GM12878 (cell line): ENCODE results near the gene ARSA. TPM values are rescaled to one million over a fixed set of nuclear protein-coding genes. Genes with fewer than 3 reads are reported as not detected.
A peak's percentile ranks its signal among the peaks of the same experiment; 100 is the strongest.

Source experiments
- ATF7 ChIP-seq: fragments of 450-650 bp; IDR thresholded peaks from 2 replicates; pipeline ENCODE4 v1.6.1; 2016; ENCODE audit warnings: low read depth, mild to moderate bottlenecking
- BACH1 ChIP-seq: fragments of 450-650 bp; IDR thresholded peaks from 2 replicates; pipeline ENCODE4 v1.6.1; 2017; ENCODE audit warnings: mild to moderate bottlenecking, borderline replicate concordance
- BCL11A ChIP-seq: IDR thresholded peaks from 2 replicates; pipeline ENCODE4 v1.6.1; 2011; ENCODE audit warnings: low read depth, low read length
- EED ChIP-seq: sonication (generic); IDR thresholded peaks from 2 replicates; pipeline ENCODE4 v1.6.1; 2016; ENCODE audit warnings: antibody characterized with exemption, low read depth
- JUND ChIP-seq: IDR thresholded peaks from 2 replicates; pipeline ENCODE4 v1.6.1; 2012; ENCODE audit warnings: low read depth, mild to moderate bottlenecking, low read length, improper control_type of control experiment, moderate library complexity
- KDM1A ChIP-seq: fragments of 200-600 bp; sonication (generic); IDR thresholded peaks from 2 replicates; pipeline ENCODE4 v1.6.1; 2016; ENCODE audit warnings: borderline replicate concordance
- MEF2B ChIP-seq: fragments of 450-650 bp; IDR thresholded peaks from 2 replicates; pipeline ENCODE4 v1.6.1; 2018; ENCODE audit warnings: mild to moderate bottlenecking, moderate library complexity; ENCODE audit not compliant: partially characterized antibody, poor library complexity, severe bottlenecking
- MYC ChIP-seq: IDR thresholded peaks from 2 replicates; pipeline ENCODE4 v1.6.1; 2011; ENCODE audit warnings: mild to moderate bottlenecking, low read length, moderate library complexity, inconsistent platforms; ENCODE audit not compliant: insufficient read depth, insufficient replicate concordance, insufficient read length, severe bottlenecking
- NFYB ChIP-seq: IDR thresholded peaks from 2 replicates; pipeline ENCODE4 v1.6.1; 2011; ENCODE audit warnings: low read depth, mild to moderate bottlenecking, low read length, improper control_type of control experiment, moderate library complexity; ENCODE audit not compliant: insufficient read depth
- RAD51 ChIP-seq: fragments of 450-650 bp; IDR thresholded peaks from 2 replicates; pipeline ENCODE4 v1.6.1; 2016; ENCODE audit warnings: moderate library complexity, mild to moderate bottlenecking, inconsistent platforms
- SIX5 ChIP-seq: IDR thresholded peaks from 2 replicates; pipeline ENCODE4 v1.6.1; 2011; ENCODE audit warnings: mild to moderate bottlenecking, low read depth, low read length, moderate library complexity; ENCODE audit not compliant: severe bottlenecking
- SMAD5 ChIP-seq: IDR thresholded peaks from 2 replicates; pipeline ENCODE4 v1.6.1; 2016; ENCODE audit warnings: antibody characterized with exemption, low read depth
- SMARCA5 ChIP-seq: fragments of 450-650 bp; IDR thresholded peaks from 2 replicates; pipeline ENCODE4 v1.6.1; 2017; ENCODE audit warnings: mild to moderate bottlenecking
- SPI1 ChIP-seq: IDR thresholded peaks from 2 replicates; pipeline ENCODE4 v1.6.1; 2011; ENCODE audit warnings: low read depth, mild to moderate bottlenecking, low read length, moderate library complexity, borderline replicate concordance; ENCODE audit not compliant: insufficient read depth
- STAT3 ChIP-seq: IDR thresholded peaks from 2 replicates; pipeline ENCODE4 v1.6.1; 2011; ENCODE audit warnings: low read depth, low read length, improper control_type of control experiment
- SUPT20H ChIP-seq: IDR thresholded peaks from 2 replicates; pipeline ENCODE4 v1.6.1; 2011; ENCODE audit warnings: low read depth, mild to moderate bottlenecking, low read length, moderate library complexity, borderline replicate concordance; ENCODE audit not compliant: control insufficient read depth
- TARDBP ChIP-seq: IDR thresholded peaks from 2 replicates; pipeline ENCODE4 v1.6.1; 2016; ENCODE audit warnings: borderline replicate concordance
- TCF3 ChIP-seq: IDR thresholded peaks from 2 replicates; pipeline ENCODE4 v1.6.1; 2012; ENCODE audit warnings: low read depth, mild to moderate bottlenecking, low read length, borderline replicate concordance; ENCODE audit not compliant: insufficient read depth
- polyA plus RNA-seq, 11 experiments: library from polyadenylated mRNA; depleted of rRNA in 4 of 11; unstranded in 6 of 11; stranded (reverse) in 5 of 11; fragments of >200 nt; fragmentation: Nextera tagmentation in 4 of 11; fragmentation: Illumina TruSeq in 1 of 11; extraction: Ambion mirVana in 4 of 11; extraction: Trizol in 1 of 11; gene quantifications; 1 replicate in 1 of 11; 2 replicates in 10 of 11; pipeline versions ENCODE4 v1.2.1 to v1.2.3, GENCODE V29; 2011 to 2016; ENCODE audit warnings: inconsistent platforms in 2 of 11, missing spikeins in 2 of 11, low read depth in 1 of 11
- total RNA-seq, 4 experiments: library from RNA; depleted of rRNA in 3 of 4; stranded (reverse); fragments of >200 nt in 3 of 4; fragmentation: Illumina TruSeq in 1 of 4; extraction: Trizol in 1 of 4; gene quantifications; 2 replicates each; pipeline versions ENCODE4 v1.2.1 to v1.2.3, GENCODE V29; 2013 to 2021
- TF ChIP-seq, protein P1 (sequence below): IDR thresholded peaks from 2 replicates; pipeline ENCODE4 v1.6.1; 2012; ENCODE audit warnings: low read depth, low read length, improper control_type of control experiment
- TF ChIP-seq, protein P2 (sequence below): fragments of 150-350 bp; IDR thresholded peaks from 2 replicates; pipeline ENCODE4 v1.6.1; 2014; ENCODE audit warnings: mild to moderate bottlenecking, low read depth, low read length
- TF ChIP-seq, protein P3 (sequence below): fragments of 450-650 bp; IDR thresholded peaks from 2 replicates; pipeline ENCODE4 v1.6.1; 2016; ENCODE audit warnings: mild to moderate bottlenecking
- TF ChIP-seq, protein P4 (sequence below): fragments of 450-650 bp; IDR thresholded peaks from 2 replicates; pipeline ENCODE4 v1.6.1; 2017; ENCODE audit warnings: low read depth, mild to moderate bottlenecking, moderate library complexity
- TF ChIP-seq, protein P5 (sequence below): fragments of 450-650 bp; formaldehyde crosslinking; IDR thresholded peaks from 2 replicates; pipeline ENCODE4 v1.4.0; 2022; ENCODE audit warnings: mild to moderate bottlenecking, moderate library complexity

The ARSA gene
- total and polyA plus RNA-seq, 10 of the 15 experiments (the other 5 are each of a cell fraction or from before 2014, with no cell fraction given): 0.39 to 26.3 (median 9.8) TPM

DNA sequence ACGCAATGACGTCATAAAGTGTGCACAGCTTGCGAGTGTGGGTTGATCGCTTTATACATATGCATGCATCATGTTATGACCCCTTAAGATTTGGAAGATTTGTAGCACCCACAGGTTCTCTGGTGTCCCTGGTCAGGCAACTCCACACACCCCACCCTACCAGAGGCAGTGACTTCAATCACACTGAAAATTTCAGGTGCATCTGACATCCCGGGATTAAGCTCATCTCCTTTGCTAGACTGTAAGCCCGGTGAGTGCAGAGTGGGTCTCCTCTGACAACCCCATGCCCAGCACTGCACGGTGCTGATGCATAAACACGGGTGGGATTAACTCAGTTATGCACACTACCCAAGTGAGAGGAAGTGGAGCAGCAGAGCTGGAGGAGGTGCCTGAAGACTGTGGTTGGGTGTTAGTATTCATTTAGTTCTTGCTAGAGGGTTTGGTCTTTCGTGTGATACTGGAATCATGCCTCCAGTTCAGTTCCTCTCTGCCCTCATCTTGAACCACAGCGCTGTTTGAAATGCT lies 6.5 kb downstream of the ARSA start (continued):
- no peak for TF ChIP-seq NFYB
- TF ChIP-seq, protein P1, sequence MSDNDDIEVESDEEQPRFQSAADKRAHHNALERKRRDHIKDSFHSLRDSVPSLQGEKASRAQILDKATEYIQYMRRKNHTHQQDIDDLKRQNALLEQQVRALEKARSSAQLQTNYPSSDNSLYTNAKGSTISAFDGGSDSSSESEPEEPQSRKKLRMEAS: no peak; the same call in 1 of the 2 replicates
- no peak; the same call in none of the 2 replicates for TF ChIP-seq ATF7
- TF ChIP-seq STAT3: no peak
- TF ChIP-seq MEF2B: no peak
- peak; percentile 29; the same call in 1 of the 2 replicates for TF ChIP-seq EED
- TF ChIP-seq SPI1: peak; percentile 93
- peak; percentile 5; the same call in 1 of the 2 replicates for TF ChIP-seq SMARCA5
- no peak for TF ChIP-seq BACH1
- TF ChIP-seq, protein P2, sequence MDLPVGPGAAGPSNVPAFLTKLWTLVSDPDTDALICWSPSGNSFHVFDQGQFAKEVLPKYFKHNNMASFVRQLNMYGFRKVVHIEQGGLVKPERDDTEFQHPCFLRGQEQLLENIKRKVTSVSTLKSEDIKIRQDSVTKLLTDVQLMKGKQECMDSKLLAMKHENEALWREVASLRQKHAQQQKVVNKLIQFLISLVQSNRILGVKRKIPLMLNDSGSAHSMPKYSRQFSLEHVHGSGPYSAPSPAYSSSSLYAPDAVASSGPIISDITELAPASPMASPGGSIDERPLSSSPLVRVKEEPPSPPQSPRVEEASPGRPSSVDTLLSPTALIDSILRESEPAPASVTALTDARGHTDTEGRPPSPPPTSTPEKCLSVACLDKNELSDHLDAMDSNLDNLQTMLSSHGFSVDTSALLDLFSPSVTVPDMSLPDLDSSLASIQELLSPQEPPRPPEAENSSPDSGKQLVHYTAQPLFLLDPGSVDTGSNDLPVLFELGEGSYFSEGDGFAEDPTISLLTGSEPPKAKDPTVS: no peak
- TF ChIP-seq, protein P3, sequence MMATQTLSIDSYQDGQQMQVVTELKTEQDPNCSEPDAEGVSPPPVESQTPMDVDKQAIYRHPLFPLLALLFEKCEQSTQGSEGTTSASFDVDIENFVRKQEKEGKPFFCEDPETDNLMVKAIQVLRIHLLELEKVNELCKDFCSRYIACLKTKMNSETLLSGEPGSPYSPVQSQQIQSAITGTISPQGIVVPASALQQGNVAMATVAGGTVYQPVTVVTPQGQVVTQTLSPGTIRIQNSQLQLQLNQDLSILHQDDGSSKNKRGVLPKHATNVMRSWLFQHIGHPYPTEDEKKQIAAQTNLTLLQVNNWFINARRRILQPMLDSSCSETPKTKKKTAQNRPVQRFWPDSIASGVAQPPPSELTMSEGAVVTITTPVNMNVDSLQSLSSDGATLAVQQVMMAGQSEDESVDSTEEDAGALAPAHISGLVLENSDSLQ: no peak
- no peak for TF ChIP-seq SIX5
- TF ChIP-seq SUPT20H: no peak
- TF ChIP-seq SMAD5: no peak
- TF ChIP-seq JUND: no peak
- TF ChIP-seq, protein P4, sequence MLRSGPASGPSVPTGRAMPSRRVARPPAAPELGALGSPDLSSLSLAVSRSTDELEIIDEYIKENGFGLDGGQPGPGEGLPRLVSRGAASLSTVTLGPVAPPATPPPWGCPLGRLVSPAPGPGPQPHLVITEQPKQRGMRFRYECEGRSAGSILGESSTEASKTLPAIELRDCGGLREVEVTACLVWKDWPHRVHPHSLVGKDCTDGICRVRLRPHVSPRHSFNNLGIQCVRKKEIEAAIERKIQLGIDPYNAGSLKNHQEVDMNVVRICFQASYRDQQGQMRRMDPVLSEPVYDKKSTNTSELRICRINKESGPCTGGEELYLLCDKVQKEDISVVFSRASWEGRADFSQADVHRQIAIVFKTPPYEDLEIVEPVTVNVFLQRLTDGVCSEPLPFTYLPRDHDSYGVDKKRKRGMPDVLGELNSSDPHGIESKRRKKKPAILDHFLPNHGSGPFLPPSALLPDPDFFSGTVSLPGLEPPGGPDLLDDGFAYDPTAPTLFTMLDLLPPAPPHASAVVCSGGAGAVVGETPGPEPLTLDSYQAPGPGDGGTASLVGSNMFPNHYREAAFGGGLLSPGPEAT: no peak; the same call in 1 of the 2 replicates
- TF ChIP-seq, protein P5, sequence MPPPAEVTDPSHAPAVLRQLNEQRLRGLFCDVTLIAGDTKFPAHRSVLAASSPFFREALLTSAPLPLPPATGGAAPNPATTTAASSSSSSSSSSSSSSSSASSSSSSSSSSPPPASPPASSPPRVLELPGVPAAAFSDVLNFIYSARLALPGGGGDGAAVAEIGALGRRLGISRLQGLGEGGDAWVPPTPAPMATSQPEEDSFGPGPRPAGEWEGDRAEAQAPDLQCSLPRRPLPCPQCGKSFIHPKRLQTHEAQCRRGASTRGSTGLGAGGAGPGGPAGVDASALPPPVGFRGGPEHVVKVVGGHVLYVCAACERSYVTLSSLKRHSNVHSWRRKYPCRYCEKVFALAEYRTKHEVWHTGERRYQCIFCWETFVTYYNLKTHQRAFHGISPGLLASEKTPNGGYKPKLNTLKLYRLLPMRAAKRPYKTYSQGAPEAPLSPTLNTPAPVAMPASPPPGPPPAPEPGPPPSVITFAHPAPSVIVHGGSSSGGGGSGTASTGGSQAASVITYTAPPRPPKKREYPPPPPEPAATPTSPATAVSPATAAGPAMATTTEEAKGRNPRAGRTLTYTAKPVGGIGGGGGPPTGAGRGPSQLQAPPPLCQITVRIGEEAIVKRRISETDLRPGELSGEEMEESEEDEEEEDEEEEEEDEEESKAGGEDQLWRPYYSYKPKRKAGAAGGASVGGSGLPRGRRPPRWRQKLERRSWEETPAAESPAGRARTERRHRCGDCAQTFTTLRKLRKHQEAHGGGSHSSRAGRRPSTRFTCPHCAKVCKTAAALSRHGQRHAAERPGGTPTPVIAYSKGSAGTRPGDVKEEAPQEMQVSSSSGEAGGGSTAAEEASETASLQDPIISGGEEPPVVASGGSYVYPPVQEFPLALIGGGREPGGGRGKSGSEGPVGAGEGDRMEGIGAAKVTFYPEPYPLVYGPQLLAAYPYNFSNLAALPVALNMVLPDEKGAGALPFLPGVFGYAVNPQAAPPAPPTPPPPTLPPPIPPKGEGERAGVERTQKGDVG (CRISPR knock-in tag): no peak
- no peak for TF ChIP-seq KDM1A
- TF ChIP-seq TCF3: no peak
- no peak for TF ChIP-seq BCL11A
- no peak for TF ChIP-seq RAD51
- TF ChIP-seq MYC: no peak
- TF ChIP-seq TARDBP: no peak
